ENCODE data around the gene GIMAP2.
"Not testable (repeated sequence)": the region's sequence is repeated elsewhere in the genome, so short reads cannot be mapped to it uniquely, and the experiment has no call there.

The GIMAP2 gene

DNA sequence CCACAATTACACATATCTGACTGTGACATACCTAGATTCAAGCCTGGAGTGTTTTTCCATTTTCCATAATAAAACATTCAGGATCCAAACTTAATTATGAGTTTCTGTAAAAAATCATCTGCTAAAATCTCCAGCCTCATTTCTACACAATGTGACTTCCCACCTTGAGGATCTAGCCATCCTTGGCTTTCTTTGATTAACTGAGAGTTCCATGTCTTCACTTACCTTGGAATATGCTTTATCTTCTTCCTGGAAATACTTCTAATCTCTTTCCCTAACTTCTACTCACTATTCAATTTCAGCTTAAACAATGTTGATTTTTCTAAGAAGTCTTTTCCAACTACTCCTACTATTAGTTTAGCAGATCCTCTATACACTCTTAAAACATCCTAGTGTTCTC lies 16.5 kb upstream of the GIMAP2 start:
- TF ChIP-seq, protein P1, sequence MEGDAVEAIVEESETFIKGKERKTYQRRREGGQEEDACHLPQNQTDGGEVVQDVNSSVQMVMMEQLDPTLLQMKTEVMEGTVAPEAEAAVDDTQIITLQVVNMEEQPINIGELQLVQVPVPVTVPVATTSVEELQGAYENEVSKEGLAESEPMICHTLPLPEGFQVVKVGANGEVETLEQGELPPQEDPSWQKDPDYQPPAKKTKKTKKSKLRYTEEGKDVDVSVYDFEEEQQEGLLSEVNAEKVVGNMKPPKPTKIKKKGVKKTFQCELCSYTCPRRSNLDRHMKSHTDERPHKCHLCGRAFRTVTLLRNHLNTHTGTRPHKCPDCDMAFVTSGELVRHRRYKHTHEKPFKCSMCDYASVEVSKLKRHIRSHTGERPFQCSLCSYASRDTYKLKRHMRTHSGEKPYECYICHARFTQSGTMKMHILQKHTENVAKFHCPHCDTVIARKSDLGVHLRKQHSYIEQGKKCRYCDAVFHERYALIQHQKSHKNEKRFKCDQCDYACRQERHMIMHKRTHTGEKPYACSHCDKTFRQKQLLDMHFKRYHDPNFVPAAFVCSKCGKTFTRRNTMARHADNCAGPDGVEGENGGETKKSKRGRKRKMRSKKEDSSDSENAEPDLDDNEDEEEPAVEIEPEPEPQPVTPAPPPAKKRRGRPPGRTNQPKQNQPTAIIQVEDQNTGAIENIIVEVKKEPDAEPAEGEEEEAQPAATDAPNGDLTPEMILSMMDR (IDR thresholded peaks at IDR 0.05; ENCODE audit: low read depth, low read length, missing control alignments) = no peak
- Histone ChIP-seq H3K4me3 (ENCODE audit: low read depth, low read length) (no peak overlapping the region), H3K36me3 (replicated peaks) (no peaks in the 10 kb centered on the region), H3K27ac (no peak overlapping the region), H3K27me3 (replicated peaks) (no peaks in the 10 kb centered on the region)
- DNase-seq = no peak
- in situ Hi-C loops (cut with HindIII; ENCODE audit: low pct_ligation_motif_present, low sequenced_read_pairs) = no loop called here

DNA sequence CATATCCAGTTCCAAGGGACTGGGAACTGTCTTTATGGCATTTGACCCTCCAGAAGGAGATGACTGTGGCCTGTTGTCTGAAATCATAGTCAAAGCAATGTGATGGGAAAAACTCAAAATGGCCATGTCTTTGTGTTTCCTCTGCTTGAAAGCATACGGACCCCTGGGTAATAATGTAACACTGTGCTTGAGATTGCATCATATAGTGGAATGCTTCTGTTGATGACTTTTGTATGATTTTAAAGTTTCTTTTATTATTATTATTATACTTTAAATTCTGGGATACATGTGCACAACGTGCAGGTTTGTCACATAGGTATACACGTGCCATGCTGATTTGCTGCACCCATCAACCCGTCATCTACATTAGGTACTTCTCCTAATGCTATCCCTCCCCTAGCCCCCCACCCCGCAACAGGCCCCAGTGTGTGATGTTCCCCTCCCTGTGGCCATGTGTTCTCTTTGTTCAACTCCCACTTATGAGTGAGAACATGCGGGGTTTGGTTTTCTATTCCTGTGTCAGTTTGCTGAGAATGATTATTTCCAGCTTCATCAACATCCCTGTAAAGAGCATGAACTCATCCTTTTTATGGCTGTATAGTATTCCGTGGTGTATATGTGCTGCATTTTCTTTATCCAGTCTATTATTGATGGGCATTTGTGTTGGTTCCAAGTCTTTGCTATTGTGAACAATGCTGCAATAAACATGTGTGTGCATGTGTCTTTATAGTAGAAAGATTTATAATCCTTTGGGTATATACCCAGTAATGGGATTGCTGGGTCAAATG lies 13.5 kb upstream of the GIMAP2 start:
- in situ Hi-C loops (cut with HindIII; ENCODE audit: low pct_ligation_motif_present, low sequenced_read_pairs); H3K27ac ChIP-seq; H3K27me3 ChIP-seq (replicated peaks); H3K36me3 ChIP-seq (replicated peaks); H3K4me3 ChIP-seq (ENCODE audit: low read depth, low read length); DNase-seq: not testable (repeated sequence)

DNA sequence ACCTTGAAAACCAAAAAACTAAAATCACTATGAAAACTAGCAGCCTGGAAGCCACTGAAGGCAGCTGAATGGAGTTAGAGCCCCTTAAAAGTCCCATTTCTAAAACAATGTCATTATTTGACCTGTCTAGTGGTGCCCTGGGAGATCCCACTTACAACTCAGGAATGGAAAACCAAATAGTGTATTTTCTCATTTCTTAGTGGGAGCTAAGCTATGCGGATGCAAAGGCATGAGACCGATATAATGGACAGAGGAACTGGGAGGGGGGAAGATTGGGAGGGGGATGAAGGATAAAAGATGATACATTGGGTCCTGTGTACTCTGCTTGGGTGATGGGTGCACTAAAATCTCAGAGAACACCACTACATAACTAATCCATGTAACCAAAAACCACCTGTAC lies 9.8 kb upstream of the GIMAP2 start:
- Histone ChIP-seq H3K27me3 (replicated peaks) (no peaks in the 10 kb centered on the region), H3K36me3 (replicated peaks) (no peaks in the 10 kb centered on the region), H3K27ac (no peak overlapping the region), H3K4me3 (ENCODE audit: low read depth, low read length) (no peak overlapping the region)
- in situ Hi-C loops (cut with HindIII; ENCODE audit: low pct_ligation_motif_present, low sequenced_read_pairs) = no loop called here
- no peak for DNase-seq
- TF ChIP-seq, protein P1 (IDR thresholded peaks at IDR 0.05; ENCODE audit: low read depth, low read length, missing control alignments) = no peak

DNA sequence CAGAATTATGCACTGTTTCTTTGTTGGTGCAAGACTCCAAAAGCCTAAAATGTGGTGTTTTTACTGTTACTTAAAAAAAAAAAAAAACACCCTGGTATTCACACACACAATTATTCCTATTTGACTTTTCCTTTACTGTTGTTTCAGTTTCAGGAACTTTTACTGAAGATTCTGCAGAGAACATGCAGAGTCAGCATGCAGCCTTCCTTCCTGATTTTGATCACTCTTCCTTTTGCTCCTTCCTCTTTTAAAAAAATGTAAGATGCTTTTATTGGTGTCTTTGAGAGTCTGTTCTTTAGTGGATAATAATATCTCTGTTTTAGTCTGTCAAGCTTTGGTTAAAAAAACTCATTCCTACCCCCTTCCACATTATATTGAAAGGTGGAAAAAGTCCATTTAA lies 9.2 kb upstream of the GIMAP2 start:
- DNase-seq; H3K27me3 ChIP-seq (replicated peaks); H3K36me3 ChIP-seq (replicated peaks); H3K27ac ChIP-seq; in situ Hi-C loops (cut with HindIII; ENCODE audit: low pct_ligation_motif_present, low sequenced_read_pairs); H3K4me3 ChIP-seq (ENCODE audit: low read depth, low read length): not testable (repeated sequence)

DNA sequence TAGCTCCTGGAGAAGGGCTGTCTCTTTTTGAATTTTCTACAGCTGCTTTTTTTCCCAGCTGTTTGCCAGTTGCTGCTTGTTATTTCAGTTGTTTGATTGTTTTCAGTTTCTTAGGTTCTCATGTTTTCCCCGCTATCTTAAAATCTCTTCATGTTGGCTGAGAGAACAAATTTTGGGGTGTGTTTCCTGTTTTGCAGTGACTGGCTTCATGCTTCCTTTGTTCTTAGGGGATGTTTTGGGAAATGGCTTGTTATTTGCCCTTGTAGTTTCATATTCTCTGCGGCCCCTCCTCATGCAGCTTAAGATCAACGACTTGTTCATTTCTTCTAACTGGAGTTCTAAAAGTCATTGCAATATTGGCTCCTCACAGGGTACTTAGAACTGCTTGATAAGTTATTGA lies 8.7 kb upstream of the GIMAP2 start:
- in situ Hi-C loops (cut with HindIII; ENCODE audit: low pct_ligation_motif_present, low sequenced_read_pairs); H3K4me3 ChIP-seq (ENCODE audit: low read depth, low read length); DNase-seq: not testable (repeated sequence)

DNA sequence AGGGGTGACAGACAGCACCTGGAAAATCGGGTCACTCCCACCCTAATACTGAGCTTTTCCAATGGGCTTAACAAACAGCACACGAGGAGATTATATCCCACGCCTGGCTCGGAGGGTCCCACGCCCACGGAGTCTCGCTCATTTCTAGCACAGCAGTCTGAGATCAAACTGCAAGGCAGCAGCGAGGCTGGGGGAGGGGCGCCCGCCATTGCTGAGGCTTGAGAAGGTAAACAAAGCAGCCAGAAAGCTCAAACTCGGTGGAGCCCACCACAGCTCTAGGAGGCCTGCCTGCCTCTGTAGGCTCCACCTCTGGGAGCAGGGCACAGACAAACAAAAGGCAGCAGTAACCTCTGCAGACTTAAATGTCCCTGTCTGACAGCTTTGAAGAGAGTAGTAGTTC lies 6.9 kb upstream of the GIMAP2 start:
- DNase-seq; H3K36me3 ChIP-seq (replicated peaks); H3K27me3 ChIP-seq (replicated peaks); H3K27ac ChIP-seq; in situ Hi-C loops (cut with HindIII; ENCODE audit: low pct_ligation_motif_present, low sequenced_read_pairs); H3K4me3 ChIP-seq (ENCODE audit: low read depth, low read length): not testable (repeated sequence)

More for the DNA sequence above, 8.7 kb upstream of the GIMAP2 start:
- H3K36me3 ChIP-seq (replicated peaks); H3K27me3 ChIP-seq (replicated peaks); H3K27ac ChIP-seq: not testable (repeated sequence)

DNA sequence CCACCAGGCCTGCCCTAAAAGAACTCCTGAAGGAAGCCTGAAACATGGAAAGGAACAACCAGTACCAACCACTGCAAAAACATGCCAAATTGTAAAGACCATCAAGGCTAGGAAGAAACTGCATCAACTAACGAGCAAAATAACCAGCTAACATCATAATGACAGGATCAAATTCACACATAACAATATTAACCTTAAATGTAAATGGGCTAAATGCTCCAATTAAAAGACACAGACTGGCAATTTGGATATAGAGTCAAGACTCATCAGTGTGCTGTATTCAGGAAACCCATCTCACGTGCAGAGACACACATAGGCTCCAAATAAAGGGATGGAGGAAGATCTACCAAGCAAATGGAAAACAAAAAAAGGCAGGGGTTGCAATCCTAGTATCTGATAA lies 5.1 kb upstream of the GIMAP2 start:
- in situ Hi-C loops (cut with HindIII; ENCODE audit: low pct_ligation_motif_present, low sequenced_read_pairs) = not testable (repeated sequence)

DNA sequence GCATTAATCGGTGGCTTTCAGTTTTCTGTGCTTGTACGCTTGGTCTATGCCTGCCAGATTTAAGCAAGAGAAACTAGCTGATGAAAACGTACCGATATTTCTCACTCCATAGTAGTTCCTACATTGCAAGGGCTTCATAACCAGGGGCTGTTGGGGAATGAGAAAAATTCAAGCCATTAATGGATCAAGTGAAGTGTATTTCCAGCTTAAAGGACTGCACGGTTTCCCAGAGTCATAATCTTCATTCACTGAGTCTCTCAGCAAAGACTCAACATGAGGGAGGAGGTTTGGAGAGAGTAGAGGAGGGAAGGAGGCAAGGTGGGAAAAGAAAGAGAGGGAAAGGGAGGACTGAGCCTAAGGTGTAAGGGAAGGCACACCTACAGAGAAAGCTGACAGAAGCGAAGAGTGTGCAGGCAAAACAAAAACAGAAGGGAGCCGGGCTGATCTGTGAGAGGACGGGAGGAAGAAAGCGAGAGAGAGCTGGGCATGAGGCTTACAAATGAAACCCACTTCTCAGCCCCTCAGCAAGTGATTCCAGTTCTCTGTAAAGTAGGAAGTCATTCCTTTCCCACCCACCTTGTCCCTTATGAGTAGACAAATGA lies 625 bp downstream of the GIMAP2 start:
- in situ Hi-C loops (cut with HindIII; ENCODE audit: low pct_ligation_motif_present, low sequenced_read_pairs) = no loop called here
- H3K27ac ChIP-seq = no peak overlapping the region
- peak overlapping the region; percentile 17 for H3K4me3 ChIP-seq (ENCODE audit: low read depth, low read length)
- DNase-seq = no peak
- TF ChIP-seq, protein P1 (IDR thresholded peaks at IDR 0.05; ENCODE audit: low read depth, low read length, missing control alignments) = no peak
- H3K27me3 ChIP-seq (replicated peaks) = no peaks in the 10 kb centered on the region
- H3K36me3 ChIP-seq (replicated peaks) = no peaks in the 10 kb centered on the region

More for the DNA sequence above, 5.1 kb upstream of the GIMAP2 start:
- H3K27ac ChIP-seq; DNase-seq; H3K27me3 ChIP-seq (replicated peaks); H3K36me3 ChIP-seq (replicated peaks); H3K4me3 ChIP-seq (ENCODE audit: low read depth, low read length): not testable (repeated sequence)

Measured in brain microvascular endothelial cell (primary cell).